Measurements from ENCODE around the gene MORC2. TPM values are rescaled to one million over a fixed set of nuclear protein-coding genes. Genes with fewer than 3 reads are reported as not detected.

MORC2 gene
- total and polyA plus RNA-seq, 4 donors: 4.2 to 12.0 (median 9.8) TPM

DNA sequence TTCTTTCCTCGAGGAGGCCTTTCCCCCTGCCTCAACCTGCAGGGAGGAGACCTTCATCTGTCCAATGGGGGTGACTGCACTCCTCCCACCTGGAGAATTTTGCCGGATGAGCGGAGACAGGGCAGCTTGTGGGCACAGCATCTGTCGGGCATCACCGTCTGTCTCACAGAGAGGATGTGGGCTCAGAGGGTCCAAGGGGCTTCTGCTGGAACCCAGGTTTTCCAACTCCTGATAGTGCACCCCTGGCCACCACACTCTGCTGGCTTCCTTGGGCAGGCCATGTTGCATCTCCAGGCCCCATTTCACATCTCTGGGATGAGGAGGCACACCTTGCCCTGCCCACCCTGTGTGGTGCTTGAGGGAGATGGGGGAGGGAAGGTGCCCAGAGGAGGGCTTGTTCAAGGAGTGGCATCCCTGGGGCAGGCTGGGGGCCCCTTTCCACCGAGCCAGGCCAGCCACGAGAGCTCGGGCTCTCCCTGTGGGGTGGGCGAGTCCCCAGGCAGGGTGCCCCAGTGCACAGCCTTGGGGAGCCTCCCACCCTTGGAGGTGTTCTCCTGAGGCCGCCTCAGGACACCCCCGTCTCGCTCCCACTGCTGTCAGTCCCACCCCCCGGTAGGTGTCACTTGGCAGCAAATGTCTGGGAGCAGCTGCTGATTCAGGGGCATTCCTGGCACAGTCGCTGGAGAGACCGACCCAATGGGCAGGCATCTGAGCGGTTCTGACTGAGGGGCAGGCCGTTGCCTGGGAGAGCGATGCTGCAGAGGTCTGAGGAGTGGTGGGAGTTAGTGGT, 84.2 kb downstream of the MORC2 start:
- no peaks in the 10 kb centered on the region for H3K36me3 ChIP-seq (ENCODE audit: control insufficient read depth in 4 of 4, insufficient read depth in 3 of 4, low read depth in 1 of 4, low read length in 3 of 4)
- H3K27me3 ChIP-seq (ENCODE audit: control insufficient read depth in 4 of 4, insufficient read depth in 4 of 4, low read length in 3 of 4): no peaks in the 10 kb centered on the region
- no peak overlapping the region for H3K4me3 ChIP-seq (ENCODE audit: low read depth in 1 of 3, low read length in 3 of 3)
- H3K9me3 ChIP-seq (ENCODE audit: control insufficient read depth in 4 of 4, low read length in 3 of 4): no peaks in the 10 kb centered on the region
- no peak for TF ChIP-seq FOXA2 (IDR thresholded peaks at IDR 0.05)
- TF ChIP-seq SP1 (IDR thresholded peaks at IDR 0.05): no peak
- no peak for TF ChIP-seq RXRA (IDR thresholded peaks at IDR 0.05)
- no peak for TF ChIP-seq FOXA1 (IDR thresholded peaks at IDR 0.05)
- no peak for TF ChIP-seq ZBTB33 (IDR thresholded peaks at IDR 0.05)
- TF ChIP-seq, protein P1, sequence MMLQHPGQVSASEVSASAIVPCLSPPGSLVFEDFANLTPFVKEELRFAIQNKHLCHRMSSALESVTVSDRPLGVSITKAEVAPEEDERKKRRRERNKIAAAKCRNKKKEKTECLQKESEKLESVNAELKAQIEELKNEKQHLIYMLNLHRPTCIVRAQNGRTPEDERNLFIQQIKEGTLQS (IDR thresholded peaks at IDR 0.05): no peak
- TF ChIP-seq NR2F2 (IDR thresholded peaks at IDR 0.05): no peak
- TF ChIP-seq YY1 (IDR thresholded peaks at IDR 0.05): no peak
- TF ChIP-seq RAD21 (IDR thresholded peaks at IDR 0.05): no peak
- no peak for TF ChIP-seq HNF4A (conservative IDR thresholded peaks at IDR 0.05)
- no peak for TF ChIP-seq REST (IDR thresholded peaks at IDR 0.05)
- no peak for TF ChIP-seq GABPA (IDR thresholded peaks at IDR 0.05 in 1 of 2, conservative IDR thresholded peaks at IDR 0.05 in 1 of 2)
- no peak for TF ChIP-seq MAX (IDR thresholded peaks at IDR 0.05)
- no peak for TF ChIP-seq TAF1 (conservative IDR thresholded peaks at IDR 0.05)
- no peak for TF ChIP-seq HNF4G (IDR thresholded peaks at IDR 0.05)
- no peak for TF ChIP-seq JUND (IDR thresholded peaks at IDR 0.05)
- 95% methylated on average over 18 of the region's 18 CpGs for whole genome bisulfite sequencing
- no peak for DNase-seq (ENCODE audit: low spot score)
- no peak overlapping the region for H3K27ac ChIP-seq (ENCODE audit: low read depth in 1 of 2, low read length in 2 of 2)
- H3K4me1 ChIP-seq (ENCODE audit: control insufficient read depth in 4 of 4, insufficient read depth in 4 of 4, low read length in 3 of 4): peaks cover 0 to 15% (median 10%) of the 10 kb centered on the region in 4 donors
- H3K9ac ChIP-seq (ENCODE audit: low read depth in 1 of 2, low read length in 2 of 2): no peak overlapping the region

DNA sequence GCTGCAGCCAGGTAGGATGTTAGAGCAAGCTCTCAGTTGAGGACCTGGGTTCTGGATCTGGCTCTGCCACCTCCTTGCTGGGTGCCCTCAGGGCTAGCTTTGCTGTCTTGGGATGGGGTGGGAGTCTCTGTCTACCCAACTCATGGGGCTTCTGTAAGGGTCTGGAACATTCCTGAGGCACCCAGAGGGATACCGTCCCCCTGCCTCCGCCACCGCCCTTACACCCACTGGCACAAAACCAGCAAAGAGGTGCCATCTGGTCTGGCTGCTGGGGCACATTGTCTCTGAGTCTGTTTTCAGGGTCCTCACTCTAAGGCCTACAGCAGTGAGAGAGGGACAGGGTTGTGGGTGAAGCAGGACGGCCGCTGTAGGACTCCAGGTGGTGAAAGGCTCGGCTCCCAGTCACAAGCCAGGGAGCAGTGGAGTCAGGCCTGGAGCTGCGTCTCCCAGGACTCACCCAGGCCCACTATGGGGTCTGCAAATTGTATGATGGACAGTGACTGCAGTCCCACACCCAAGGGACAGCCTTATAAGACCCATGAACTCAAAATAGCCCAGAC, 84.9 kb downstream of the MORC2 start:
- 94% methylated on average over 6 of the region's 7 CpGs for WGBS
- no peaks in the 10 kb centered on the region for H3K9me3 ChIP-seq (ENCODE audit: control insufficient read depth in 4 of 4, low read length in 3 of 4)
- no peaks in the 10 kb centered on the region for H3K36me3 ChIP-seq (ENCODE audit: control insufficient read depth in 4 of 4, insufficient read depth in 3 of 4, low read depth in 1 of 4, low read length in 3 of 4)
- peaks cover 0 to 14% (median 9%) of the 10 kb centered on the region in 4 donors for H3K4me1 ChIP-seq (ENCODE audit: control insufficient read depth in 4 of 4, insufficient read depth in 4 of 4, low read length in 3 of 4)
- DNase-seq (ENCODE audit: low spot score): no peak
- no peak overlapping the region for H3K9ac ChIP-seq (ENCODE audit: low read depth in 1 of 2, low read length in 2 of 2)
- H3K4me3 ChIP-seq (ENCODE audit: low read depth in 1 of 3, low read length in 3 of 3): no peak overlapping the region
- H3K27me3 ChIP-seq (ENCODE audit: control insufficient read depth in 4 of 4, insufficient read depth in 4 of 4, low read length in 3 of 4): no peaks in the 10 kb centered on the region
- no peak overlapping the region for H3K27ac ChIP-seq (ENCODE audit: low read depth in 1 of 2, low read length in 2 of 2)
- TF ChIP-seq REST (IDR thresholded peaks at IDR 0.05) (no peak), TAF1 (conservative IDR thresholded peaks at IDR 0.05) (no peak), RXRA (IDR thresholded peaks at IDR 0.05) (no peak), HNF4A (conservative IDR thresholded peaks at IDR 0.05) (no peak), MAX (IDR thresholded peaks at IDR 0.05) (no peak), RAD21 (IDR thresholded peaks at IDR 0.05) (no peak), JUND (IDR thresholded peaks at IDR 0.05) (no peak), NR2F2 (IDR thresholded peaks at IDR 0.05) (no peak), HNF4G (IDR thresholded peaks at IDR 0.05) (no peak), YY1 (IDR thresholded peaks at IDR 0.05) (no peak), SP1 (IDR thresholded peaks at IDR 0.05) (no peak), FOXA1 (IDR thresholded peaks at IDR 0.05) (no peak), CTCF (IDR thresholded peaks at IDR 0.05; ENCODE audit: low read depth, low read length, missing input control) (no peak), GABPA (IDR thresholded peaks at IDR 0.05 in 1 of 2, conservative IDR thresholded peaks at IDR 0.05 in 1 of 2) (no peak)
- TF ChIP-seq, protein P1 (IDR thresholded peaks at IDR 0.05): no peak
